NOMO-1 (cell line): ENCODE measurements around the gene ENPP1.
"Not testable (repeated sequence)": the region's sequence is repeated elsewhere in the genome, so short reads cannot be mapped to it uniquely, and the experiment has no call there.

Experiments
- DNase-seq, 2 experiments: peaks; one replicate each; lab custom pipeline; 2025; ENCODE audit not compliant: unreplicated experiment in 2 of 2; lab: John Stamatoyannopoulos, UW

Gene ENPP1

DNA sequence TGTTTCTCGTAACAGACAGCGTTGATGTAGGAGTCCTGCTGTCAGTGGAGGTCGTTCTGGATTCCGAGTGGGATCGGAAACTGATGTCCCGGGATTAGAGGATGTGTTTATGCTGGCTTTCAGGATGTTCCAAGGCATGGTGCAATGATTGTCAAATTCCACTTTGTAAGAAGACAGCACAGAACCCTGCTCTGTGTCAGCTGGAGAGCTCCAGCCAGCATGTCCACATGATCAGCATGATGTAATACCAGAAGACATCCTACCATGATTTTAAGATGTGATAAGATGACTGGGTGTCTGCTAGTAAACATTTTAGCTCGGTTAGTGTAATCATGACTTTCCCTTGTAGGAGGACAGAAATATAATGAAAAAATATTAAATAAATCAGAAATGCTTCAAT is 20.3 kb downstream of the ENPP1 start:
- DNase-seq, result no peak

DNA sequence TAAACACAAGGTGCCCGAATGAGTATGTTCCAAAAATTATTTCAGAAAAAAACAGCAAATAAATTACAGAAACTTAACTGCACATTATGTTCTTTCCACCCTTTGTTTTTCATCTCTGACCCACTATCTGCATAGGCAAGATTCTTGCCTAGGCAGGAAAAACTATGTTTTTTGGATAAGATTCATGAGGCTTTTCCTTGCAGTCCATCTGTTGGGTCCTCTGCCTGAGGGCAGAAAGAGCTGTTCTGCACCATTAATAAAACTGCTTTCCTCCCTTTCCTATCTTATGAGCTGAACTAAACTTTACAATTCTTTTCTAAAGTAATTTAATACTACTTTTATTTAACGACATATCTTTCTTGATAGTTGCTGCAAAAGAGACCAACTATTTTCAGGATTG is 21.1 kb downstream of the ENPP1 start:
- no peak for DNase-seq

DNA sequence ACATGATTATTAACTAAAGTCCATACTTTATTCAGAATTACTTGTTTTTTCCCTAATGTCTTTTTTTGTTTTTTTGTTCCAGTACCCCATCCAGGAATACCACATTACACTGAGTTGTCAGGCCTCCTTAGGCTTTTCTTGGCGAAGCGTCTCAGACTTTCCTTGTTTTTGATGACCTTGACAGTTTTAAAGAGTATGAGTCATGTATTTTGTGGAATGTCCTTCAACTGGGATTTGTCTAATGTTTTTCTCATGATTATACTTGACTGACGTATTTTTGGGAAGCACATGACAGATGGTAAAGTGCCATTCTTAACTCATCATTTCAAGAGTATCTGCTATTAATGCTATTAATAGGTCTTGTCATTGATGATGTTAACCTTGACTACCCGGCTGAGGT is 23.6 kb downstream of the ENPP1 start:
- DNase-seq, result no peak

DNA sequence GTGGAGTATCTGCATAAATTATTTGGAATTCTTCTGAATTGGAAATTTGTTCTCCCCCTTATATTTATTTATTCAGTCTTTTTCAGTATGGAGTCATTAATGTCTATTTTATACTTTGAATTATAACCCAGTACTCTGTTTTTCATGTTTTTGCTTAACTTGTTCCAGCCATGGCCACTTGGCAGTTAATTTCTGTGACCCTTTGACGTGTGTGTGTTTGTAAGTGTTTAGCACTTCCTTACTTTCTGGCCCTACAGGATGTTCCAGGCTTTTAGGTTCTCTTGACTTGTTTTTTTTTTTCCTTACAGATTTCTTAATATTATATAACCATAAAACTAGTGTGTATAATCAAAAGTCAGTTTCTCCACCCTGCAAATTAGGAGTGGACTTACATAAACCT is 24.1 kb downstream of the ENPP1 start:
- DNase-seq, result no peak

DNA sequence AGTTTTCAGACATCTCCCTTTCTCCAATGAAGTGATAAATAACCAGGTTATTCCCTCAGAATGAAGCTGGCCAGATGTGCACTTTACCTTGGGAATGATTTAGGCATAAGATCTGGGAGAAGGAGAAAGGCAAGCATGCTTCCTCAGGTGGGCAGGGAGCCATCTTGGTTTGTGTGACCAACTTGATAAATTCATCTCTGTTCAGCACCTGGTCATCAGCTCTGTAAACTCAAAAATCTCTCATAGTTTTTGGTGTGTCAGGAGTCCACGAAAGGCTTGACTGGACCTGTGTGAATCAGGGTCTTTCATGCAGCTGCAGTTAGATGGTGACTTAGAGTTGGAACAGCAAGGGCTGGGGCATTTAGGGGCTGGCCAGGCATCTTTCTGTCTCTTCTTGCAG is 24.5 kb downstream of the ENPP1 start:
- DNase-seq, result no peak

DNA sequence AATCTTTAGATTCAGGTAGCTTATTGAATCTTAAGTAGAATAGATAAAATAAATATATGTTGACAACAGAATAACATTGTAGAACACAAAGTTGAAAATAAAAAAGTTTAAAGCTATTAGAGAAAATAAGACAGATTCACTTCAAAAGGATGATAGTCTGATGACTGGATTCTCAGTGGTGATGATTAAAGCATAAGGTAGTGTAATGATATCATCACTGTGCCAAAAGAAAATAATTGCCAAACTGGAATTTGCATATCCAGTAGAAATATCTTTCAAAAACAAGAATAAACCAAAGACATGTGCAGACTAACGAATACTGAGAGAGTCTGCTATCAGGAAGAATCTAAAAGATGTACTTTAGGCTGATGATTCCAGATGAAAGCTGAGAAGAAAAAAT is 30.2 kb downstream of the ENPP1 start:
- DNase-seq, result no peak

DNA sequence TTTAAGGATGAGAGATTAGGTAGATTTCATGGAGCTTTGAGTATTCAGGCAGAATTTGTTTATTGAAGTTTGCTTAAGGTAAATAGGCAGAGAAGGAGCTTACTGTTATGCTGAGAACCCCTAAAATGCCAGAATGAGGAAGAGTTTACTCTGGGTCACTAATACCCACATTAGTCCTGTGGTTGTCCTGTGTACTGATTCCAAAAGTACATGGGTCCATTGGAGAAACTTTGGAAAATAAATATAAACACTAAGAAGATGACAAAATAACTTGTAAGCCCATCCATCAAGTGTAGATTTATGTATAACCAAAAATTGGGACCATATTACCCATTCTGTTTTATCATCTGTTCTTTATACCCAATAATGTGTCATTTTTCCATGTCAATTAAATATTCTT is 31.6 kb downstream of the ENPP1 start:
- no peak for DNase-seq

DNA sequence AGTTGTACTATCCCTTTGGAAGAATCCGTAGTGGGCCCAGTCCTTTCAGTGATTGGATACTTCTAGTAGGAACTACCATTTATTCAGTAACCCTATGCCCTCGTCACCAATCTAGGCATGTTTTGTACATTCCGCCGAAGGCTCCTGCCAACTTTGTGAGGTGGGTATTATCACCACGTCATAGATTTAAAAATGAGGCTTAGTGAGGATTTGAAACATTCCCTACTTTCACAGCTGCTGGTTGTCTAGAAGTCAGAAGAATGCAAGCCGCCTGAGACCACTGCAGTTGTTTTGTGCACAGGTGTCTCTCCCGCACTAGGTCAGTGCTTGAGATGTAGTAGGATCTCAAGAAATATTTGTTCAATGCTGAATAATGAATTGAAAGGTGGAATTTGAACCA is 32.6 kb downstream of the ENPP1 start:
- DNase-seq, result no peak

DNA sequence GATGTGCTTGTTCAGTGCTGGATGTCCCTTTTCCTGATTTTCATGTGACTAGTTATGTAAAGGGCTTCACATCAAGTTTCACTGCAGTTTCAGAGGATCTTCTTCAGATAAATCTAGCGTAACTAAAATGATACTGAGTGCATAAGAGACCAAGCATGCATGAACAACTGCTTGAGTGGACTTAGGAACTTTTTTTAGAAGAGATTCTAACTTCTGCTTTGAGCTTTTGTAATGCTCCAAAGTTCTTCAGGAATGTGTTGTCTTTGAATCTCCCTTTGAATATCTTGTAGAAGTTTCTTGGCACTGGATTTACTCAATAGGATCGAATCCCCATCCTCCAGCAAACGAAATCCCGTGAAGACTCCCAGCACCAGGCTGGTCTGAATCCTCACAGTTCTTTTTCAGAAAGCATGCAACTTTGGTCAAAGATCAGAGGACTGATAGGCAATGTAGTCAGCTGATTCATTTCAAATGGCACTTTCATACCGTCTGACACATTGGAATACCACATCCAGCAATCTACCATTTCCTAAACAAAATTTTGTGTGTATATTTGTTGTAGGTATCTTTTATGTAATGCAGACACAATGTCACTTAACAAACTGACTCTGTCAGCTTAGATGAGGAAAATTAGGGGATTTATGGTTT is 33.2 kb downstream of the ENPP1 start:
- DNase-seq, result no peak

DNA sequence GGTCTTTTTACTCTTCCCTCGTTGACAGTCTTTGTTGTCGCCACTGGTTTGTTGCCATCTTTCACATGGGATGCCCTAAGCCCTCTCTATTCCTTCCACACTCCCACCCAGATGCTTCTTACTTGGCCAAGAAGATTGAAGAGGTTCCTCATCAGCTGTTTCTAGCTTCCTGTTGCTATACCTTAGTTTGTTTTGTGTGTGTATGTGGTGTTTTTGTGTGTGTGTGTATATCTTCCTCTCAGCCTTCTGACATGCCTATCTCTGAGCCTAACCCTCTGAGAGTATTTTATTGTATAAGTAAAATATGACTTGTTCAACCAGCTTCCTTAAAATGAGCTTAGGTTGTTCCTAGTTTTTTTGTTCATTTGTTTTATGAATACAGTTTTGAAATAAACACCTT is 35.9 kb downstream of the ENPP1 start:
- no peak for DNase-seq

DNA sequence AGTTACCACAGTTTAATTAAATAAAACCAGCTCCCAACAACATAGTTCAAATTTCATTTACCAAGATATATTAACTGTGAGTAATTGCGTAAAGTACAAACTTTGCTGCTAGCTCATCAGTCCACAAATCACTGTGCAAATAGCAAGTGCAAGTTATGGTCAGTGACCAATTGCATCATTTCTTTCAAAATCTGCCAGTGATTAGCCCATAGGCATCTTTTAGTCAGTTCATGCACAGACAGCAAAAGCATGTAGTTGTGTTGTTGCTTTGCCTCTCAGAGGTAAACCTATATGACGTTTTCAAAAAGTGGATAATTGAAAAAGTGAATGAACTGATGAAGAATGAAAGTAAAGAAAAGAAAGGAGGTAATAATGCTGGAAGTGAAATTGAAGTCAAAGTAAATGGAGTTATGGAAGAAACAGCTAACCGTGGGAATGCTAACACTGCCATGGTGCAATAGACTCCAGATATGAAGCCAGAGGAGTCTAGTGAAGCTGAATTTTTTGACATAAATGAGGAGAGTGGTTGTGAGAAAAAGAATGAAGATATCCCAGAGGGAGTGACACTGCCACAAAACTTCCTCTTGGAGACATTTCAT is 36.5 kb downstream of the ENPP1 start:
- DNase-seq, result no peak

DNA sequence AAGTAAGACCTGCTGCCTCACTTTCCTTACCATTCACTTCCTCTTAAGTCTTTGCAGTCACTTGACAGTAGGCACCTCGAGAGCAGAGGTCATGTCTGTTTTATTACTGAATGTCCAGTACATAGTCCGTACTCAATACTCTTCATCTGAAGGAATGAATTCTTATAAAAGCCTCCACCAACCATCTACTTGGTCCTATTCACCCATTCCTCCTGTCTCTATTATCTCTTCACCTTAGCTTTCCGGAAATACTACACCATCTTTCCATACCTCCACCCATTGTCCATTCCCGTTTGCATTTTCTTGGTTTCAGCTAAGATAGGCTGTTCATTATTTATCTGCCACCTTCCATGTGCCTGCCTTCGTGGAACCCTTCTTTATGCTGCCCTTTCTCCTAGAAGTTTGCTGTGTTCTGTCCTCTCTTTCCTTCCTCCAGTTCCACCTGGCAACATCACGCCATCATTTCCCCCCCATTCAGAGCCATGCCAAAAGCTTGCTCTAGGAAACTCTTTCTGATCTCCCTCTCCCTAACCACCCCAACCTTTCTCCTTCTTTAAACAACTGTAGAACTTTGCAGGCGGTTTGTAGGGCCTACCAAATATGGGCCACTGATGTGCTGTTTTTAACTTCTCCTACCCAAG is 38.3 kb downstream of the ENPP1 start:
- DNase-seq, result no peak

DNA sequence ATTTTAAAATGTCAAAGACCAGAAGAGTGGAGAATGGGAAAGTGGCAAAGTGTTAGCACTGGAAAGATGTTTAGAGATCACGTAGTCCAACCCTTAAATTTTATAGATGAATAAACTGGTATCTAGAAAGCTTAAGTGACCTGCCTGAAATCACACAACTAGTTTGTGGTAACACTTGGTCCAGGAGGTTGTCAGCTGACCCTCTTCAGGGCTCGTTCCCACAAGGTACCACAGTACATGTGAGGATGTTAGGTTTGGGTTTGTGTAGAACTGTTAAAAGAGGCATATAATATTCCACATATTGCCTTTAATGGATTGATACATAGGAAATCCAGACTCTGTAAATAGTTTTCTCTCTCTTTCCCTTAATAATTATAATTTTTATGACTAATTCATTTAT is 39.1 kb downstream of the ENPP1 start:
- no peak for DNase-seq

DNA sequence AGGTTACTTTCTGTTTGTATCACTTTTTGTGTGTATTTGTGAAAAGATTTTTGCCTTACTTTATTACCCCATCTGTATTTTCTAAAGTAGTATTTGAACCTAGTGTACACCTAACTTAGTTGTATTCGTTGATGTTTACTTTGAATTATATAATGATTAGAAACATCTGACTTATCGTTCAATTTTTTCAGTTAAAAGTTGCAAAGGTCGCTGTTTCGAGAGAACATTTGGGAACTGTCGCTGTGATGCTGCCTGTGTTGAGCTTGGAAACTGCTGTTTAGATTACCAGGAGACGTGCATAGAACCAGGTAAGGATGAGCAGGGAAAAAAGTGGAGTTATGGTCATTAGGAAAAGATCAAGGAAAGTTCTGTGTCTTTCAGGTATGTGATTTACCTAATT is 42.0 kb downstream of the ENPP1 start:
- DNase-seq, result no peak

DNA sequence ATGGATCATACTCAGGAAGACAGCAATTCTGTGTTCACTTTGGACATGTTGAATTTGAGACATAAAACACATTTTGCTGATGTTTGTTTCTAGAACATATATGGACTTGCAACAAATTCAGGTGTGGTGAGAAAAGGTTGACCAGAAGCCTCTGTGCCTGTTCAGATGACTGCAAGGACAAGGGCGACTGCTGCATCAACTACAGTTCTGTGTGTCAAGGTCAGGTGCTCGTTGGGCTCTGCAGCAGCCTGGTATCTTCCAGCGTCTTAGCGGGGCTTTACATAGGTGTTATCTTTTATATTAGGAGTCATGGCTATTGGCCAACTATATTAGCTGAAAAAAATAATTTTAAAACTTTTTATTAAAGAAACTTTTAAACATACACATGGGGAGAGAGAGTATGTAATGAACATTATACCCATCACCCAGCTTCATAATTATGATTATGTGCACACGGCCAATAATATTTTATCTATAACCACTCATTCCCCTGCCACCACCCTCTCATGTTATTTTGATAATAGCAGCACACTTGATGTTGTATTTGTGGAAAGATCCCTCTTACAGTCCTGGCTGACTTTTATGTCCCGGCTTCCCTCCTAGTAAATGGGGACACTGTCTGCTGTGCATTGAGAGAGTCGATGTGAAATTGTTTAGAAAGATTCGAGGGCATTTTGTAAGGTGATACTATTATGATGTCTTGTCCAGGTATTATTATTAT is 43.4 kb downstream of the ENPP1 start:
- no peak for DNase-seq

DNA sequence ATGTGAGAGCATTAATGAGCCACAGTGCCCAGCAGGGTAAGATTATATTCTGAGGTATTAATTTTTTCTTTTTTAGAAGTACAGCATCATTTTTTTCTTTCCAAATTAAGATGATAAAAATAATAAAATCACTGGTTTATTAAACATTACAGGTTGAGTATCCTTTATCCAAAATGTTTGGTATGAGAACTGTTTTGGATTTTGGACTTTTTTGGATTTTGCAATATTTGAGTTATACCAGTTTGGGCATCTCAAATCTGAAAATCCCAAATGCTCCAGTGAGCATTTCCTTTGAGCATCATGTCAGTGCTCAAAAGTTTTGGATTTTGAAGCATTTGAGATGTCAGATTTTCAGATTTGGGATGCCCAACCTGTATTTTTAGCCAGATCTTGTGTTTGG is 44.4 kb downstream of the ENPP1 start:
- DNase-seq, result no peak

DNA sequence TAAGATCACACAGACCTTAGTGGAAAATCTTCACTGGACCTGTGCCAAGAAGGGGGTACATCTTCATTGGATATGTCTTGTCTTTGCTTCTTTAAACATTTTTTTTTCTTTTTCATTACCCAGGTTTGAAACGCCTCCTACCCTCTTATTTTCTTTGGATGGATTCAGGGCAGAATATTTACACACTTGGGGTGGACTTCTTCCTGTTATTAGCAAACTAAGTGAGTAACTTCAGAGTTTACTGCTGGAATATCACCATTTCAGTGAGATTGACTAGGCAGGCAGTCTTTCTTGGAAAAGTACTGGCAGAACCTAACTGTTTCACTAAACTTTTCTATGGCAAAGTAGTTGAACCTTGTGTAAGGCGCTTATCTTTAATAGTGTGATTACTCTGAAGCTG is 47.0 kb downstream of the ENPP1 start:
- no peak for DNase-seq

DNA sequence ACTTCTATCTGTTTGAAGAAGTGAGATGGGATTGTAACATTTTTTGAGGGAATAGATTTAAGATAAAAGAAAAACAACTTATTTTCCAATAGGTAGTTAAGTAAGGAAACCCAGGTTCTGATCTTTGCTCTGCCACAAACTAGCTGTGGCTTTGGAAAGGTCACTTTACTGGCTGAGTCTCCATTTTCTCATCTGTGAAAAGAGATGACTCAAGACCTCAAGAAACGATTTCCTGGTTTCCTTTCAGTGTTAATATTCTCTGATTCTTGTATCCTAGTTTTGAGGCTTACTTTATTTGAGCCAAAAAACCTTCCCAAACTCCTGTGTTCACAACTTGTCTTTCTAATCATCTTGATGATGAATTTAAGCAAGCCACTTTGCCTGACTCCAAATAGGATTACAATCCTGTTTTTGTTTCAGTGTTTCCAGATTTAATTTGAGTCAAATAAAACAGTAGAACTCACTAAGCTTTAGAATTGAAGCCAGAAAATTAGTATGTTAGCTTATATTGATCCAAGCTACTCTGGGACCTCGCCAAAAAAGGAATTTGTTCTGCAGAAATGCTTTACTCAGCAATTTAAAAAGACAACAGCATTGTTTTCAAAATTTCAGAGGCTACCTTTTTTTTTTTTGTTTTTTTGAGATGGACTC is 51.1 kb downstream of the ENPP1 start:
- no peak for DNase-seq

DNA sequence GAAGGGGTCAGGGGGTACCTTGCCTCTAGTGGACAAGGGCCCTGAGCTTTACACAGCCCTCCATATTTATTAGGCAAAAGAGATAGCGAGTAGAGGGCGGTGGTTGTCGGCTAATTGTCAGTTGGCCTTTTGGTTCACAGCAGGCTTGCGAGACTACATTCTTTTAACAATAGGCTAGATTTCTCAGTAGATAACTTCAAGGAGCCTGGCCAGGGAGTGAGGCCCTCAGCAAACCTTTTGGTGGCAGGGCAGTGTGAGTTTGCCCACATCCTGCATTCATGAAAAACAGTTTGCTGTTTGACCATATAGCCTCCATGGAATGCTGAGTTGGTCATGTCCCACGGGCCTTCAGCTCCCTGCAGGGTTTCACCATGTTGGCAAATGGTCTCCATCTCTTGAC is 51.8 kb downstream of the ENPP1 start:
- DNase-seq, result not testable (repeated sequence)

DNA sequence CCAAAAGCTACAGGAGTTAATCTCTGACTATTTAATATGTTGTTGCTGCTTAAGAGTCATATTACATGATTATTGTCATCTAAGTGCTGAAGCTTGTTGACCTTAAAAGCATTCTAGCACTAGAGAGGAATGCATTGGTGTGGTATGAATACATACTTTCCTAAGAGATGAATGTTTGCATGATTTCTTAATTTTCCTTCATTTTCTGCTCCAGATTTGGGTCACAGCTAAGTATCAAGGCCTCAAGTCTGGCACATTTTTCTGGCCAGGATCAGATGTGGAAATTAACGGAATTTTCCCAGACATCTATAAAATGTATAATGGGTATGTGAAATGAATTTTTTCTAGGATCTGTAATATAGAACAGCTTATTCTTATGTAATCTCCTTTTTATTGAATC is 53.6 kb downstream of the ENPP1 start:
- no peak for DNase-seq

DNA sequence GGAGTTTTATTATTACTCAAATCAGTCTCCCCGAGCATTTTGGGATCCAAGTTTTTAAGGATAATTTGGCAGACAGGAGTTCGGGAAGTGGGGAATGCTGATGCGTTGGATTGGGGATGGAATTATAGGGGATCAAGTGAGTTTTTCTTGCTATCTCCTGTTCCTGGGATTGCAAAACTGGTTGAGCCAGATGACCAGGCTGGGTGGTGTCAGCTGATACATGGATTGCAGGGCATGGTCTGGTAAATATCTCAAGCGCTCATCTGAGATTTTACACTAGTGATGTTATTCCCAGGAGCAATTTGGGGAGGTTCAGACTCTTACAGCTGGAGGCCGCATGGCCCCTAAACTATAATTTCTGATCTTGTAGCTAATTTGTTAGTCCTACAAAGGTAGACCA is 54.7 kb downstream of the ENPP1 start:
- no peak for DNase-seq
